RPMI7951 (cell line): ENCODE data around the gene DDX56. TPM values are rescaled to one million over a fixed set of nuclear protein-coding genes. Genes with fewer than 3 reads are reported as not detected.
A peak's percentile ranks its signal among the peaks of the same experiment; 100 is the strongest.
"Not testable (repeated sequence)": the region's sequence is repeated elsewhere in the genome, so short reads cannot be mapped to it uniquely, and the experiment has no call there.

Experiments used
- DNase-seq: peaks from one replicate; pipeline ENCODE4 v3.0.0-alpha.2; 2012; ENCODE audit warnings: low read depth
- total RNA-seq: library from RNA; depleted of rRNA; stranded (reverse); fragments of >200 nt; shearing (Covaris generic); gene quantifications from 2 replicates; pipeline ENCODE4 v1.2.3, GENCODE V29; 2014

Gene DDX56
- total RNA-seq, 1 experiment from 2014 or later = 120 TPM

GRCh38 chr7:44597181-44597580 lies 23.5 kb upstream of the DDX56 start:
- not testable (repeated sequence) for DNase-seq

GRCh38 chr7:44595934-44596635 lies 22.4 kb upstream of the DDX56 start:
- no peak for DNase-seq

GRCh38 chr7:44590910-44591309 lies 17.2 kb upstream of the DDX56 start:
- DNase-seq = peak; percentile 46

GRCh38 chr7:44587843-44588711 lies 14.4 kb upstream of the DDX56 start:
- peak; percentile 73 for DNase-seq

- DNase-seq = no peak
Measured at GRCh38 chr7:44583146-44583865, 9.6 kb upstream of the DDX56 start.

GRCh38 chr7:44581879-44582603 lies 8.3 kb upstream of the DDX56 start, which contains the start of gene TMED4:
TMED4 (minus strand) TSS chr7:44582231; CDS start chr7:44582206, 25 bp downstream.
- peak; percentile 98 for DNase-seq

- DNase-seq = no peak
Measured at GRCh38 chr7:44580945-44581878, 7.5 kb upstream of the DDX56 start.

GRCh38 chr7:44576228-44576627 lies 2.5 kb upstream of the DDX56 start:
- no peak for DNase-seq

- DNase-seq = no peak
Measured at GRCh38 chr7:44575054-44575453, 1.3 kb upstream of the DDX56 start.

- no peak for DNase-seq
Measured at GRCh38 chr7:44574287-44574872, 672 bp upstream of the DDX56 start.

GRCh38 chr7:44572771-44573170 lies 937 bp downstream of the DDX56 start:
- DNase-seq = no peak

- DNase-seq = no peak
Measured at GRCh38 chr7:44569959-44570358, 3.7 kb downstream of the DDX56 start.

- no peak for DNase-seq
Measured at GRCh38 chr7:44568771-44569560, 4.7 kb downstream of the DDX56 start.

- no peak for DNase-seq
Measured at GRCh38 chr7:44567884-44568283, 5.8 kb downstream of the DDX56 start.

GRCh38 chr7:44566680-44567079 lies 7.0 kb downstream of the DDX56 start:
- DNase-seq = no peak

GRCh38 chr7:44565795-44566559 lies 7.7 kb downstream of the DDX56 start:
- no peak for DNase-seq

- DNase-seq = peak; percentile 54
Measured at GRCh38 chr7:44565097-44565794, 8.5 kb downstream of the DDX56 start.

- DNase-seq = no peak
Measured at GRCh38 chr7:44564606-44565005, 9.1 kb downstream of the DDX56 start.
